Caco-2 (cell line): ENCODE results near the gene DDX4. TPM values are rescaled to one million over a fixed set of nuclear protein-coding genes. Genes with fewer than 3 reads are reported as not detected.

Experiments
- BruUV-seq: library from RNA; stranded (reverse); fragments of 400-500 nt; replicated peaks from 2 replicates; lab custom pipeline; 2021; lab: Mats Ljungman, UMichigan
- CTCF ChIA-PET: fragments of 300-600 bp; sonication (Branson Sonifier 250); formaldehyde crosslinking; loops from one replicate; lab custom pipeline; 2022; ENCODE audit warnings: antibody characterized with exemption; lab: Charles Lee
- POLR2A ChIA-PET: fragments of 300-600 bp; sonication (Branson Sonifier 250); formaldehyde crosslinking; loops from one replicate; lab custom pipeline; 2022; ENCODE audit warnings: antibody characterized with exemption; lab: Charles Lee
- DNase-seq, 2 experiments: peaks; one replicate each; pipeline versions ENCODE4 v3.0.0 to v3.0.0-alpha.2; 2020 to 2022
- H3K27me3 ChIP-seq: replicated peaks from 2 replicates; pipeline ENCODE4 v1.6.0; 2011; ENCODE audit warnings: low read length; ENCODE audit not compliant: control insufficient read depth, insufficient read depth
- H3K36me3 ChIP-seq: 2 replicates; pipeline ENCODE4 v1.5.1; 2011; ENCODE audit warnings: low read length; ENCODE audit not compliant: control insufficient read depth, insufficient read depth
- H3K4me1 ChIP-seq: fragments of 250-450 bp; sonication (Bioruptor Pico); 2 replicates; pipeline ENCODE4 v1.5.1; 2020; ENCODE audit warnings: mild to moderate bottlenecking
- H3K4me3 ChIP-seq: 2 replicates; pipeline ENCODE4 v1.5.1; 2011; ENCODE audit warnings: low read depth, mild to moderate bottlenecking, control low read depth, low read length
- H3K9me3 ChIP-seq: fragments of 250-450 bp; sonication (Bioruptor Pico); 2 replicates; pipeline ENCODE4 v1.5.1; 2020; ENCODE audit warnings: mild to moderate bottlenecking, moderate library complexity
- H3K27ac Mint-ChIP-seq: one replicate; pipeline ENCODE4 v1.8.0; 2022; ENCODE audit warnings: mixed read lengths; ENCODE audit not compliant: unreplicated experiment
- H3K27me3 Mint-ChIP-seq: one replicate; pipeline ENCODE4 v1.8.0; 2022; ENCODE audit warnings: mixed read lengths; ENCODE audit not compliant: insufficient read depth, unreplicated experiment
- H3K36me3 Mint-ChIP-seq: one replicate; pipeline ENCODE4 v1.8.0; 2022; ENCODE audit warnings: mild to moderate bottlenecking, mixed read lengths; ENCODE audit not compliant: insufficient read depth, unreplicated experiment
- H3K4me1 Mint-ChIP-seq: one replicate; pipeline ENCODE4 v1.8.0; 2022; ENCODE audit warnings: low read depth, mixed read lengths; ENCODE audit not compliant: unreplicated experiment
- H3K4me3 Mint-ChIP-seq: one replicate; pipeline ENCODE4 v1.8.0; 2022; ENCODE audit warnings: mild to moderate bottlenecking, moderate library complexity, mixed read lengths; ENCODE audit not compliant: unreplicated experiment
- H3K9me3 Mint-ChIP-seq: one replicate; pipeline ENCODE4 v1.8.0; 2022; ENCODE audit warnings: mixed read lengths; ENCODE audit not compliant: unreplicated experiment
- intact Hi-C: fragments of 100-400 bp; cut with micrococcal nuclease; formaldehyde crosslinking; loops from one replicate; pipeline ENCODE4 v1.10.0; 2022; ENCODE audit not compliant: unreplicated experiment
- total RNA-seq: library from RNA; stranded (reverse); gene quantifications from 2 replicates; pipeline ENCODE4 v1.2.3, GENCODE V29; 2022
- TF ChIP-seq, protein P1 (sequence below), 2 experiments: fragments of 200-600 bp in 1 of 2; IDR thresholded peaks; 1 replicate in 1 of 2; 2 replicates in 1 of 2; pipeline versions ENCODE4 v1.5.1 to v1.8.0; 2011 to 2022; ENCODE audit warnings: antibody characterized with exemption in 1 of 2, control low read depth in 1 of 2, inconsistent platforms in 1 of 2, low read depth in 1 of 2, low read length in 1 of 2, mild to moderate bottlenecking in 1 of 2, moderate library complexity in 1 of 2; ENCODE audit not compliant: insufficient read depth in 1 of 2, severe bottlenecking in 1 of 2, unreplicated experiment in 1 of 2

Gene DDX4
- total RNA-seq, 1 experiment from 2014 or later = not detected

DNA sequence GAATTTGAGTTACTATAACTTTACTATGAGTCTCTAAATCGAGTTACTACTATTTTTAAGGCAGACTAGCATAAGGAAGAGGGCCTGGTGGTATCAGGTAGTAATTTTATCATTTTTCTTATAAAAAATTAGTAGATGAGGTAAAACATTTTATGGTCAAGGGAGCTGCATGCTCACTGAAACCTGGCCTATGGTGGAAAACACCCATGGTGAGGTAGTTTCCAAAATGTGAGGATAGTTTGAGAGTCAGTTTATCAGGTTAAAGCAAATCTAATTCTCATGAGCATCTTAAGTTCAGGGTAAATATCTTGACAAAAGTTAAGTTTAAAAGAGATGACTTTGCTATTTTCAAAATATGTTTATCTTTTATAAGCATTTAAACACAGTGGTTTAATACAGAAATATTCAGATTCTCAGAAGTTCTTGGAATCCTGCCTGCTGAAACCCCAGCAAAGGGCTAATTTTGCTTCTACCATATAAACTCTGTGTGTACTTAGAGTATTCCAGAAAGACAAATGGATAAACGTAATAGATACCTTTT, 10.0 kb downstream of the DDX4 start:
- ChIA-PET CTCF (no interaction called here), POLR2A (no interaction called here)
- intact Hi-C loops = no loop called here
- Histone ChIP-seq H3K36me3 (no peaks in the 10 kb centered on the region), H3K27me3 (no peaks in the 10 kb centered on the region), H3K4me1 (no peaks in the 10 kb centered on the region), H3K9me3 (no peaks in the 10 kb centered on the region), H3K4me3 (no peak overlapping the region)
- TF ChIP-seq, protein P1, sequence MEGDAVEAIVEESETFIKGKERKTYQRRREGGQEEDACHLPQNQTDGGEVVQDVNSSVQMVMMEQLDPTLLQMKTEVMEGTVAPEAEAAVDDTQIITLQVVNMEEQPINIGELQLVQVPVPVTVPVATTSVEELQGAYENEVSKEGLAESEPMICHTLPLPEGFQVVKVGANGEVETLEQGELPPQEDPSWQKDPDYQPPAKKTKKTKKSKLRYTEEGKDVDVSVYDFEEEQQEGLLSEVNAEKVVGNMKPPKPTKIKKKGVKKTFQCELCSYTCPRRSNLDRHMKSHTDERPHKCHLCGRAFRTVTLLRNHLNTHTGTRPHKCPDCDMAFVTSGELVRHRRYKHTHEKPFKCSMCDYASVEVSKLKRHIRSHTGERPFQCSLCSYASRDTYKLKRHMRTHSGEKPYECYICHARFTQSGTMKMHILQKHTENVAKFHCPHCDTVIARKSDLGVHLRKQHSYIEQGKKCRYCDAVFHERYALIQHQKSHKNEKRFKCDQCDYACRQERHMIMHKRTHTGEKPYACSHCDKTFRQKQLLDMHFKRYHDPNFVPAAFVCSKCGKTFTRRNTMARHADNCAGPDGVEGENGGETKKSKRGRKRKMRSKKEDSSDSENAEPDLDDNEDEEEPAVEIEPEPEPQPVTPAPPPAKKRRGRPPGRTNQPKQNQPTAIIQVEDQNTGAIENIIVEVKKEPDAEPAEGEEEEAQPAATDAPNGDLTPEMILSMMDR (IDR thresholded peaks at IDR 0.05; ENCODE audit: insufficient read depth in 1 of 2, low read depth in 1 of 2, low read length in 1 of 2, severe bottlenecking in 1 of 2, unreplicated experiment in 1 of 2) = no peak
- no peak overlapping the region for H3K4me3 Mint-ChIP-seq
- no peaks in the 10 kb centered on the region for H3K36me3 Mint-ChIP-seq
- no peaks in the 10 kb centered on the region for H3K27me3 Mint-ChIP-seq
- BruUV-seq = no TSS peak
- no peaks in the 10 kb centered on the region for H3K4me1 Mint-ChIP-seq
- no peak for DNase-seq
- no peaks in the 10 kb centered on the region for H3K9me3 Mint-ChIP-seq
- H3K27ac Mint-ChIP-seq = no peak overlapping the region

DNA sequence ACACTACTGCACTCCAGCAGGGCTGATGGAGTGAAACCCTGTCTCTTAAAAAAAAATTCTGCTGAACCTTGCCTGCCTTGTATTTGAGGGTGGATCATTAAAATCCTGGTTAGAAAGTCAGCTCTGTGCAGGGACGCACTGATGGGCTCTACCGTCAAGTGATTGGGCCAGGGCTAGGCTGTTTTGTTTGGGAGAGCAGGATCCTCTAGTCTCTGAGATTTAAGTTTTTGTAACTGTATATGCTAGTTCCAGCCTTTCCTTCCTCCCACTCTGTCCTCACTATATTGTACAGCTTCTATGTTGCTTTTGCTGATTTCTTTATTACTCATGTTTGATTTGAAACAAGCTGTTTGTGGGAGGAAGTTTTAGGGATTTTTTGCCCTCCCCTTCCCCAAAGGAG, 11.5 kb downstream of the DDX4 start:
- Mint-ChIP-seq H3K36me3 (no peaks in the 10 kb centered on the region), H3K4me3 (no peak overlapping the region), H3K4me1 (no peaks in the 10 kb centered on the region), H3K27ac (no peak overlapping the region), H3K9me3 (no peaks in the 10 kb centered on the region), H3K27me3 (no peaks in the 10 kb centered on the region)
- Histone ChIP-seq H3K36me3 (no peaks in the 10 kb centered on the region), H3K9me3 (no peaks in the 10 kb centered on the region), H3K27me3 (no peaks in the 10 kb centered on the region), H3K4me1 (no peaks in the 10 kb centered on the region), H3K4me3 (no peak overlapping the region)
- BruUV-seq = no TSS peak
- CTCF ChIA-PET = no interaction called here
- no peak for DNase-seq
- intact Hi-C loops = no loop called here
- TF ChIP-seq, protein P1 (IDR thresholded peaks at IDR 0.05; ENCODE audit: insufficient read depth in 1 of 2, low read depth in 1 of 2, low read length in 1 of 2, severe bottlenecking in 1 of 2, unreplicated experiment in 1 of 2) = no peak
- POLR2A ChIA-PET = no interaction called here

DNA sequence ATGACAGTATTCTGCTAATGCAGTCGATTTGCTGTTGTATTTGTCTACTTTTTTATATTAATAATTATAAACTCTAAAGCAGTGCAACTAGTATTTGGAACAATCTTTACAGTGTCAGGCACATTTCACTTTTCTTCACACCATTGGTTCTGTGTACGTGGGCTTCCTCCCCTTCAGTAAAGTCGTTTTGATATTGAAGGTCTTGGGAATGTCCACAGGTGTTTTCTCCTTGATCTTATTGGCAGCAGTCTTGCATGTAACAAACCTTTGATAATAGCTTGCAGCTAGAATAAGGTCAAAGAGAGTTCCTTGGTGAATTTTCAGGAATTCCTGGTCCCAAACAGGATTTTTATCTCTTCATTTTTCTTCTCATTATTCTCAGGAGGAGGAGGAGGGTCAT, 12.2 kb downstream of the DDX4 start:
- Mint-ChIP-seq H3K4me3 (no peak overlapping the region), H3K27me3 (no peaks in the 10 kb centered on the region), H3K27ac (no peak overlapping the region), H3K9me3 (no peaks in the 10 kb centered on the region), H3K36me3 (no peaks in the 10 kb centered on the region), H3K4me1 (no peaks in the 10 kb centered on the region)
- Histone ChIP-seq H3K4me1 (no peaks in the 10 kb centered on the region), H3K4me3 (no peak overlapping the region), H3K27me3 (no peaks in the 10 kb centered on the region), H3K36me3 (no peaks in the 10 kb centered on the region), H3K9me3 (no peaks in the 10 kb centered on the region)
- ChIA-PET CTCF (no interaction called here), POLR2A (no interaction called here)
- TF ChIP-seq, protein P1 (IDR thresholded peaks at IDR 0.05; ENCODE audit: insufficient read depth in 1 of 2, low read depth in 1 of 2, low read length in 1 of 2, severe bottlenecking in 1 of 2, unreplicated experiment in 1 of 2) = no peak
- no peak for DNase-seq
- intact Hi-C loops = no loop called here
- no TSS peak for BruUV-seq
